Measurements from ENCODE around the gene HOXA13. TPM values are rescaled to one million over a fixed set of nuclear protein-coding genes. Genes with fewer than 3 reads are reported as not detected.
A peak's percentile ranks its signal among the peaks of the same experiment; 100 is the strongest.

Gene HOXA13
- total RNA-seq, 4 donors from 2014 or later: not detected

DNA sequence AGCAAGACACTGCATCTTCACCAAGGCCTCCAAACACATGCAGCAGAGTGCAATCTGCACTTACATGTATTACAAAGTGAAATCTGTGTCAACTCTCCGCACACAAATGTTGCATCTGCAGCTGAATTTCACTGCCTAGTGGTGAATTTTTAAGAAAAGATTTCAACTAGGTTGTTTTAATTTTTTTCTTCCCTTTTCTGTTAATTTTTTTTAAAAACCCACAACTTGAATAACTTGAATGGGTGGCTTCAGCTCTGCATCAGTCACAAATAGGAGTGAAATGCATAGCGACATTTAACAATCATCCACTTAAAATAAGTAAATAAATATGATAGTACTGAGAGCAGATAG is 5.9 kb downstream of the HOXA13 start:
- no peak for DNase-seq
- no peaks in the 10 kb centered on the region for H3K9me3 ChIP-seq
- H3K27me3 ChIP-seq: peaks cover 80% of the 10 kb centered on the region
- no peaks in the 10 kb centered on the region for H3K36me3 ChIP-seq
- H3K27ac ChIP-seq: no peak overlapping the region
- no peak overlapping the region for H3K4me3 ChIP-seq (replicated peaks in 1 of 3)
- peaks cover 12 to 28% of the 10 kb centered on the region in 2 donors for H3K4me1 ChIP-seq
- intact Hi-C loops (cut with DNase I): loop anchor here (10.0 kb wide), 1 partner anchor 901 kb away; no protein-coding TSS in a partner anchor
- WGBS, 2 donors: 48 to 59% methylated on average over 2 of the region's 2 CpGs
- TF ChIP-seq POLR2A (IDR thresholded peaks at IDR 0.05): no peak
- no peak for TF ChIP-seq CTCF (IDR thresholded peaks at IDR 0.05)

GRCh38 chr7:27193335-27194001 is 6.4 kb downstream of the HOXA13 start:
- TF ChIP-seq POLR2A (IDR thresholded peaks at IDR 0.05) (no peak), CTCF (IDR thresholded peaks at IDR 0.05) (no peak)
- intact Hi-C loops (cut with DNase I): loop anchor here (10.0 kb wide), 1 partner anchor 901 kb away; no protein-coding TSS in a partner anchor

DNA sequence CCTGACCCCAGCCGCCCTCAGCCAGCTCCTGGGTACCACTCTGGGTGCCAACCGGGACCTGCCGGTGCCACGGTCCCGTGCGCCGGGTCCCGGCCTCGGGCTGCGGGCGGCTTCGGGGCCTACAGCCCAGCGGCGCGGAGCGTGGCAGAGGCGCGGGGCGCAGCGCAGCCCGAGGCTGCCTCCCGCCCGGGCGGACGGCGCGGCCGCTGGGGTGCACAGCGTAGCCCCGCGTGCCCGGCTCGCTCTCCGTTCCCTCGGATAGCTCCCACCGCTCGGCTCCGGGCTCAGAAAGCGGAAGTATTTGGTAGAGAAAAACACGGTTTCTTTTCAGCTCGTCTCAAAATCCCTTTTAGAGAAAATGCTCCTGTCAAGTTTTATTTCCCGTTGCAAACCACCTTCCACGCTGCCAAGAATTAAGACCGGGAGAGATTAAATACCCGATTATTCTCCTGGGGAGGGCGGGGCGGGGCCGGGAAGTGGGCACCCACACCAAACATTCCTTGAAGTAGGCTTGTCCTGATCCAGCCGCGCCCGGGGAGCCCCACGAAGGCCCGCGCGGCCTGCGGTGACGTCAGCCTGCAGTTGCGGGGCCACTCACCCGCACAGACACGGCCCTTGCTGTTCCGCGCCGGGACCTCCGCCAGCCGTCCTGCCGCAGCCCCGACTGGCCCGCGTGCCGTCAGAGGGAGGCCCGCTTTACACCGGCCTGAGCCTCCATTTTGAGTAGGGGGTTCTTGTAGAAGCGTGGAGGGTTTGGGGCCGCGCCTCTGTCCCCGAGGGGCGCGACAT is 7.2 kb downstream of the HOXA13 start:
- Histone ChIP-seq H3K27me3 (peaks cover 80% of the 10 kb centered on the region), H3K9me3 (no peaks in the 10 kb centered on the region), H3K4me3 (replicated peaks in 1 of 3) (peak overlapping the region in 1 of 3 donors; percentile 2), H3K4me1 (peaks cover 16 to 33% of the 10 kb centered on the region in 2 donors), H3K27ac (no peak overlapping the region), H3K36me3 (no peaks in the 10 kb centered on the region)
- no peak for TF ChIP-seq CTCF (IDR thresholded peaks at IDR 0.05)
- no peak for TF ChIP-seq POLR2A (IDR thresholded peaks at IDR 0.05)
- WGBS, 2 donors: 1 to 4% methylated on average over 25 to 34 of the region's 78 CpGs
- intact Hi-C loops (cut with DNase I): loop anchor here (10.0 kb wide), 1 partner anchor 902 kb away; no protein-coding TSS in a partner anchor
- DNase-seq: no peak

More at GRCh38 chr7:27193335-27194001, 6.4 kb downstream of the HOXA13 start:
- Histone ChIP-seq H3K27ac (no peak overlapping the region), H3K27me3 (peaks cover 80% of the 10 kb centered on the region), H3K36me3 (no peaks in the 10 kb centered on the region), H3K9me3 (no peaks in the 10 kb centered on the region), H3K4me3 (replicated peaks in 1 of 3) (peak overlapping the region in 1 of 3 donors; percentile 2), H3K4me1 (peaks cover 15 to 28% of the 10 kb centered on the region in 2 donors)
- 21 to 23% methylated on average over 29 of the region's 29 CpGs for WGBS, 2 donors
- DNase-seq: no peak

GRCh38 chr7:27191833-27192545 is 7.9 kb downstream of the HOXA13 start:
- no peak for DNase-seq
- intact Hi-C loops (cut with DNase I): loop anchor here (10.0 kb wide), 1 partner anchor 903 kb away; no protein-coding TSS in a partner anchor
- TF ChIP-seq POLR2A (IDR thresholded peaks at IDR 0.05) (no peak), CTCF (IDR thresholded peaks at IDR 0.05) (no peak)
- no peak overlapping the region for H3K4me3 ChIP-seq (replicated peaks in 1 of 3)
- peaks cover 16 to 35% of the 10 kb centered on the region in 2 donors for H3K4me1 ChIP-seq
- H3K27ac ChIP-seq: no peak overlapping the region
- no peaks in the 10 kb centered on the region for H3K9me3 ChIP-seq
- WGBS, 2 donors: 10 to 19% methylated on average over 23 to 30 of the region's 42 CpGs
- H3K27me3 ChIP-seq: peaks cover 80% of the 10 kb centered on the region
- no peaks in the 10 kb centered on the region for H3K36me3 ChIP-seq
